Non-pigmented ciliary epithelial cell (primary cell): Measurements from ENCODE around the gene SGIP1.
"Not testable (repeated sequence)": the region's sequence is repeated elsewhere in the genome, so short reads cannot be mapped to it uniquely, and the experiment has no call there.

Experiments used
- DNase-seq: peaks from one replicate; pipeline ENCODE4 v3.0.0-alpha.2; 2010; ENCODE audit warnings: low read depth

The SGIP1 gene

DNA sequence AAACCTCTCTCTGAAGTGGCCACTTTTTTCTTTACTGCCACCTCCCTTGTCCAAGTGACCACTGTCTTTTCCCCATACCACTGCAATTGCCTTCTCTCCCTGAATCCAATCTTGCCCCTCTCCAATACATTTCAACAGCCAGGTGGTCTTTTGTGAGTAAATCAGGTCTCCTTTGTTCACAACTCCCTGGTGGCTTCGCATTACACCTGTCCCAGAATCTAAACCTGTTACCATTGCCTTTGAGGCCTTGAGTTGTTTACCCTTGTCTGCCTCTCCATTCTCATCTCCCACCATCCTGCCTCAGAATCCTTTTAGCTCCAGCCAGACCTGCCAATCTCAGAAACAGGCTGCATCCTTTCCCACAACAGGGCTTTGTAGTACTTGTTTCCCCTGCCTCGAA is 196.5 kb downstream of the SGIP1 start:
- DNase-seq = no peak

DNA sequence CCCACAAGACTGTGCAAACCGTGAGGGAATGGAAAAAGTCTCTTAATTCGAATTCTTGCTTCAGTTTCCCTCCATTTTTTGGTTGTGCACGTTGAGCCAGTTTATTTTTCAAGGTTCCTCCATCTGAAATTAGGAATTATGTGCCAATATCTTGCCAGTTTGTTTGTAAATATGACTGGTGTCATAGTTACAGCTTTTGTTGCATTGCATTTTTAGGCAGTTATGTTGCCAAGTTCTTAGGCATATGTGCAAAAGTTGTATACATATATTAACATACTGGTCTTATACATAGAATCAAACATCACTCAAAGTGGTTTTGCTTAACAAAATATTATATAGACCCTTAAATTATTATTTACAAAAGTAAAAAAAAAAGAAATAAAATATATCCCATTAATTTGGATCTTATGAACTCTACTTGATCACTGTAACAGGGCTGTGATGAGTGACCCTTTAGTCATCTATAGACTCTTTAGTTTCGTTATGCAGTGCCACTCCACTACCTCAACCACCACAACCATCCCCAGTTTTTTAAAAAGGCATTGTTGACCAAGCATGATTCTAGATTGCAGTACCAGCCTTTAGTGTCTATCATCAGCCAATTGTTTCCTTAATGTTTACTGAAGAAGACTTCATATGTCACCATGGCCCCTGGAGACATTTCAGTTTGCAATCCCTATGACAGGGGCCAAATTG is 197.4 kb downstream of the SGIP1 start:
- DNase-seq = no peak

DNA sequence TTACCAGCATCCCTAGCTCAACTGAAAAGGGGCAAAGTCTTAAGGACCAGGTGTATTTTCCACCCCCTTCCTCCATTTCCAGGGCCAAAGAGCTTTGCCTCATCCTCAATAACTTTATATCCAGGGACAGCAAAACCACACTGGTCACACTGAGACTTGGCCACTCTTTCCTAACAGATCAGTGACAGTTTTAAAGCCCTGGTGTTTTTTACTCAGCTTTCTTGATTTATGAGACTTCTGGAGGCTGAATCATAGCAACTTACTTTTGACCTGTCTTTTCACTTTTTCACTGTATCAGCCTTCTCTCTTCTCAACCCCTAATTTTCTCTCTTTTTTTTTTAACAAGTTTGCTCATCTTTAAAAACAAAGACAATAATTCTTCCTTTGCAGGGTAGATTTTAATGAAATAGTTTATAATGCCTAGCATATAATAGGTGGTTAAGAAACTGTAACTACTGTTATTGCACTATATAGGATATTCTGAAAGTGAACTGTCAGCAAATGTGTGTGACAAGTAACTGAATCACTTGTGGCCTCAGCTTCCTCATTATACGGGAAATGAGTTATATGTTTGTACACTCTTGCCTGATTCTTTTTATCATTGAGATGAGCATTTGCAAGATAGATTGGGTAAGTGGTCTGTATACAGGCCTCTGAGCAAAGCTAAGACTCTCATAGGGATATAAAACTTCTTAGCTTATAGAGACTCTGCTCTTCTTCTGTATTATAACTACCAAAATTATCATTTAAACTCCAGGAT is 198.6 kb downstream of the SGIP1 start:
- no peak for DNase-seq

DNA sequence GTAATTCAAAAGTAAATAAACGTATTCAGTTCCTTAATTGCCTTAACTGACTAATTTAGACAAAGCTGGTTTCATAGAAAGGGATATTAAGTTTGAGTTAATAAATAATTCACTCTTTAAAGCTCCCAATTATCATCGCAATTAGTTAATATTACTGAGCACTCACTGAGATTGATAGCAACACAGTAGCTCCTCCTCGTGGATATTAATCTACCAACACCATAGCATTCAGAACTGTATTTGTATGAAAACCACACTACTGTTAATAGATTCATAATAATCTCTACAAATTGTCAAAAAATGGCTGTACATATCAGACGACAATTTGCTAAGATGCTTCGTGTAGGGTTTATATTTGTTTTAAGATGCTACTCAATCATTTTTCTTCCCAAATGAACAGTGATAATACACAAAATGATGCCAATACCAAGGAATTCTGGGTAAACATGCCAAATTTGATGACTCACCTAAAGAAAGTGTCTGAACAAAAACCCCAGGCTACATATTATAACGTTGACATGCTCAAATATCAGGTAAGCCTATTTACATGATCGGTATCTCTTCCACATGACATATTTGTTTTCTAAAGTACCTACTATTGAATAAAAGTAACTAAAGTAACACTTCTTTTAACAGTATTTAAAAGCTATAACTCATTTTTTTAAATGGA is 199.5 kb downstream of the SGIP1 start:
- DNase-seq = no peak

DNA sequence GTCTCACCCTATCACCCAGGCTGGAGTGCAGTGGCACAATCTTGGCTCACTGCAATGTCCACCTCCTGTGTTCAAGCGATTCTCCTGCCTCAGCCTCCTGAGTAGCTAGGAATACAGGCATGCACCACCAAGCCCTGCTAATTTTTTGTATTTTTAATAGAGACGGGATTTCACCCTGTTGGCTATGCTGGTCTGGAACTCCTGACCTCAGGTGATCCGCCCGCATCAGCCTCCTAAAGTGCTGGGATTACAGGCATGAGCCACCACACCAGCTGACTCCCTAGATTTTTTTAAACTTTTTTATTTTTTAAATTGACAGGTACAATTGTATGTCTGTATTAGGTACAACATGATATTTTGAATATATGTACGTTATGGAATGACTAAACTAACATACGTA is 200.6 kb downstream of the SGIP1 start:
- not testable (repeated sequence) for DNase-seq

DNA sequence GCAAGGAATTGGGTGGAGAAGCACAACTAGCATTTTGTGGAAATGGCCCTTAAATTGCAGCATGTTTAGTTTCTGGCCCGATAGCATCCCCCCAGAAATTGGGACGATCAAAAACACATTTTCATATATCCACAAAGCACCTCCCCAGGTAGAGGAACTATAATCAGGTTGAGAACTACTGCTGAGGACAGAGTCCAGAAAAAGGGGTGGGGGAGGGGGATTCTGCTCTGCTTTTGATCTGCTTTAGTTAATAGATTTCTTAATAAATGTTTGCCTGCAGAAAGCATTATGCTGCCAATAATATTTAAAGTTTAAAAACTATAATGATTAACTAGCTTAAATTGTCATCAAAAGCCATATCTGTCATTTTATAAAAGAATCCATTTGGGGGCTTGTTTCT is 203.9 kb downstream of the SGIP1 start:
- no peak for DNase-seq

DNA sequence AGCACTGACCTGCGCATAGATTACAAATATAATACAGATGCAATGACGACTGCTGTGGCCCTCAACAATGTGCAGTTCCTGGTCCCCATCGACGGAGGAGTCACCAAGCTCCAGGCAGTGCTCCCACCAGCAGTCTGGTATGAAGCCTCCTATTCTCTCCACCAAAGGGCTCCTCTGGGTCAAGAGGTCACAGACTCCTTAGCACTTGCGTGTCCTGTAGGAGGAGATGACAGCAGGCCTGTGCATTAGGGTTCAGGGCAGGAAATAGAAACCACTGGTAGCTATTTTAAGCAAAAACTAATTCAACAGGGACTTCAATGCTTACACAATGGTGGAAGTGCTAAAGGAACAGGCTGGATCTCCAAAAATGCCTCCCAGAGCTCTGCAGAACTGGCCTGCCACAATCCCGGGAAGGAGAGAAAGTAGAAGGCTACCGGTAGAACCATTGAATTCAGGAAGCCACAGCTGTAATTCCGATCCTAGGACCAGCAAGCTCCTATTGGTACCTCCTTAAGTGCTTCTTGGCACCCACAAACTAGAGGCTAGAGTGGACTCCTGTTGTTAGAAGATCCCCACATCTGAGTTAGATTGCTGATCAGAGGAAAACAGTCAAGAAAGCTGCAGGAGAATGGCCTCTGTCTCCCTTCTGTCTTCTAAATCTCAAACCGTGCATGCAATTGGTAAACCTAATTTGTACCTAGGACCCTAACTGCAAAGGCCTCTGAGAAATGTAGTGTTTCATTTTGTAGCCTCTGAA is 205.6 kb downstream of the SGIP1 start:
- DNase-seq = no peak

DNA sequence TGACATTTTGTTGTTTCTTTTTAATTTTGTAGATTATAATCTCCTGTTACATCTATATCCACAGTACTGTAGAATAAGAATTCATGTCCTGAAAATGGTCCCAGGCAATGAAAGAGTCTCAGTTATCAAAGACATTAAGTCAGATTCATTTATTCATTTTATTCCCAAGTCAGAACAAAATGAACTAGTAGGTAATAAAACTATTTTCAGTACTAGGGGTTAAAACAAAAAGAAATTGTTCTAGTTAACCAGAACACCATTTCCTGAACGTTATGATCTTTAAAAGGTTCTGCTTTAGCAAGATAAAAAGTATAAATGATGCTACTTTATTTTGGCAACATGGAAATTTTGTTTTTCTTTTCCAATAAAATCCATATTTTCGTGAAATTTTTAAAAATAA is 211.5 kb downstream of the SGIP1 start:
- DNase-seq = no peak

DNA sequence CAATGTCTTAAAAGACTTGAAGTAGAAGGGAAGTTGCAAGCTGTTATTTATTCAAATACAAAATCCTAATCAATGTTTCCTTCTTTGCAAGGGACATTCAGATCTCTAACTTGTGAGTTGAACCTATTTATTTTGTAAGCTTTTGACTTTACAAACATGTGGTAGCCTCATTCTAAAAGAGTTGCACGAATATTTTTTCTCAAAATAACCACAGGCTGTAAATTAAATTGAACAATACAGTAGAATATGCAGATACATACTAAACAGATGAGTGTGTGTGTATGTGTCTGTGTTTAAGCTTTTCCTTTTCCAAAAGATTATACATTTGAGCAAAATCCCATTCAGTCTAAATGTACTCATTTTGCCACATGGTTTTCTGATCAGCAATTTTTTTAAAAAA is 213.5 kb downstream of the SGIP1 start:
- DNase-seq = no peak

DNA sequence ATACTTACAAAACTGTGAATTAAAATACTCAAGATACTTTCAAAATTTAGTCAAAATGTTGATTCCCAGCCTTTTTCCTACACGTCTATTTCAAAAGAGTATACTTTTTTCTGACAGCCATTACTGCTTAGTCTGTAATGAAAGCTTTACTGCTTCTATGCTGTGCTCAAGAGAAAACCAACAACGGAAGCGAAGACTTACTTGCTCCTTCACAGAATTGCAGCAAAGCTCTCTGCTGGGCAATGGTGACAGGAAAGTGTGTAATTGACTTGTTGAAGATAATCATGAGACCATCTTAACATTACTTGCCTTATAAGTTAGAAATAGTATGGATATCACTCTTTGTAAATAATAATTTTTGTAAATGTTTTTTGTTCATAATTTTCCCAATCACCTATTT is 216.6 kb downstream of the SGIP1 start:
- no peak for DNase-seq

DNA sequence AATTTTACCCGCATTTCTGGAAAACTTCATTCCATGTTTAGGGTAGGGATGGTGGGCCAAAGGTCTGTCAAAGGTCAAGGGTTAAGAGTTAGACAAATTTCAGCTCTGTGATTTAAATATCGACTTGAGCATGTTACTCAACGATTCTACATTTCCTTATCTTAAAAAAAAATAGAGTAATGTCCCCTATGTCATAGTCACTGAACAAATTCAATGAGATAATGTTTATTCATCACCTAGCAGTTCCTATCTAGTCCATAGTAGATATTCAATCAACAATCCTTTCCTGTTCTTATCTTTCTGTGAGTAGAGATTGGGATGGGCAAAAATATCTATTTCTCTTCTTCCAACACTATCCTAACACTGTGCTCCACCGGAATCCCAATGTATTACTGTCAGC is 217.2 kb downstream of the SGIP1 start:
- DNase-seq = no peak

DNA sequence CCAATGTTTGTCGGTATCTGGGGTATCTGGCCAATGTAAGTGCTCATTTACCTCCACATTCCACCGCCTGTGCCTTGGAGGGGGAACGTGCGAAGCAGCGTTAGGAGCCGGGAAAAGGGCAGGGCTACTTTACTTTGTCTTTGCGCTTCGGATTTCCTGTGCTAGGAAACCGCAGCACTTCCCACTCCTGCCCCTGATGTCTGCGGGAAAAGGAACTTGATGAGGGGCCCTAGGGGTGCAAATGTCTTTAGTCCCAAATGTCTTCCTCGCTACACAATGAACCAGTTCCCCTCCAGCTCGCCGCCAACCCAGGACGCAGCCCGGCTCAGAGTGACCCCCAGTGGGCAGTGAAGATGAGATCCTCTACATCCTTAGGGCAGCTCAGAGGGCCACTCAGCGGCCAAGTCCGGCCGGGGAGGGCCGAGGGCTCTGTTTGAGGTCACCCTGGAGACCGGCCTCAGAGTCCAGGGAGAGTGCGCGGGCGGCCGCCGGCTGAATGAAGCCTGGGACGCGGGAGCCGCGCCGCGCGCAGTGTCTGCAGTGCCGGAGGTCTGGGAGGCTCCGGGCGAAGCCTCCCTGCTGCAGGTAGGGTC is 218.1 kb downstream of the SGIP1 start, which contains the start of gene DYNLT5:
Gene DYNLT5, plus strand, starts transcription at position 460 of the 593 bp plus-strand sequence. CDS start 2,200 bp downstream, outside the sequence.
- no peak for DNase-seq

DNA sequence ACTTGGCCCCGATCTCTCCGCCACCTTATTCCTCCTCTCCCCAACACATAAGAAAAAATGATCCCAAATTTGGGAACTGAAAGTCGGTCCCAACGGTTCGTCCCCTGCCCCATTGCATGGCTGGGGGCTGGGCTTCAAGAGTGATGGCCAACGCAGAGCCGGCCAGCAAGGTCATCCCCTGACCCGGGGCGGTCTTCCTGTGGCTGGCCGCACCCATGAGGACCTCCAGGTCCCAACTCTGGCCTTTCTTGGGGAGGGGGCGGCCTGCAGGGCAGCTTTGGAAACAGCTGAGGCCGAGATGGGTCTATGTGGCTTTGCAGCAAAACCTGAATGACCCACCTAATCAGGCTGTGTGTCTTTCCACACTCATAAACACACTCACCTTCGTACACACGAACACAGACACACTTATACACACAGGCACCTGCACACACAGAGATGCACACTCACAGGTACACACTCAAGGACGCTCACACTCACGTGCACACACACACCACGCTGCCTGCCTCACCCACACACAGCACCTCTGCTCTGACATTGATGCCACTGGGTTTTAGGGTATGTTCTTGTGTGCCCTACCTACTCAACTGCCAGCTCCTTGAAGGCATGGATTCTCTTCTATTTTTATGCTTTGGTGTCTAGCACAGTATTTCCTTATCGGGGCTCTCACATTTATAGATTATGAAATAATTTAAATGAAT is 218.9 kb downstream of the SGIP1 start:
- DNase-seq = no peak

DNA sequence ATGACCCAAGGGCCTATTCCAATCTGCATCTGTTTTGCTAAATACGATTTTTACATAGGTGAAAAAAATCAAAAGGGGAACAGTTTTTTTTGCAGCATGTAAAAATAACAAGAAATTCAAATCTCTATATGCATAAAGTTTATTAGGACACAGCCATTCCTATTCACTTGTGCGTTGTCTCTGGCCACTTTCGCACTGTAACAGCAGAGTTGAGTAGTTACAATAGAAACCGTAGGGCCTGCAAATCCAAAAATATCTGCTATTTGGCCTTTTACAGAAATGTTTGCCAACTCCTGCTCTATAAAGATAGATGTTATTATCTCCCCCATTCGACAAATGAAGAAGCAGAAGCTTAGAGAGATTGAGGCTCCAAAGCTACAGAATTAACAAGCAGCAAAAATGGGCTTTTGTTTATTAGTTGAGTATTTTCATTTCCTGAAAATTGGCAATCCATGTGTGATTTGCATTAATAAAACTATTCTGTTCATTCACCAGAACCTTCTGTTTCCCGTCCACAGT is 223.8 kb downstream of the SGIP1 start:
- no peak for DNase-seq

DNA sequence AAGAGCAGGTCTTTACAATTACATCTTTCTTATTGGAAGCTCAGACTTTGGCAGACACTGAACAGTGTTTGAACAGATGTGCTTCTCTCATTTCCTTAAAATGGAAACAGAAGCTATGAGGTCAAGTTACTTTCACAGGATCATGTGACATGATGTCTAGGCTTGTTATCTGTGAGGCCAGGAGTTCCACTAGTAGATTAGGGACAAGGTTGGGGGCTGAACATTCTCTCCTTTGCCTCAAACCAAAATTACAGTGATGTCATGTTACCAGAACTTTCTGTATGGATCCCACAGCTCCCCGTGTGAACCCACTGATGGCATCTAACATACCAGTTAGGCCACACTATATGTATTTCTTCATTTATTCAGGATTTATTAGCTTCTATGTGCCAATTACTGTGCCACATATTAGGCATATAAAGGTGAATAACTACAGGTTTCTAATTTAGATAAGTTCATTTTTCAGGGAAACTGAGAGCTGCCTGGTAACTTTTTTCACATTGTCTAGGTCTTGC is 224.3 kb downstream of the SGIP1 start:
- no peak for DNase-seq

DNA sequence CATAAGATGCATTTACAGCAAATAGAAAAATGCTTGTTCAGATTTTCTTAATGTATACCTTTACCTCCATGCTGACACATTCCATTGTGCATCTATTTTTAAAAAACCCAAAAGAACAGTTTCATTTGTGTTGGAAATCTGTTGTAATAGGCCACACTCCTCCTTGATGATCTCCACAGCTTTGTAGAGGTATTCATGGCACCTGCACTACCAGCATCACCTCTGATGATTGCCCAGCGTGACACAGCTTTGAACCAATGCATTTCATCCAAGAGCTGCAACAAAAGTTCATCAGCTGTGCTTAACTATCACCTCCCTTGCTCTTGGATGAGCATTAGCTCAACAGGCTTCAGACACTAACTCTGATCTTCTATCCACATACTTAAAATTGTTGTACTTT is 226.6 kb downstream of the SGIP1 start:
- DNase-seq = no peak

DNA sequence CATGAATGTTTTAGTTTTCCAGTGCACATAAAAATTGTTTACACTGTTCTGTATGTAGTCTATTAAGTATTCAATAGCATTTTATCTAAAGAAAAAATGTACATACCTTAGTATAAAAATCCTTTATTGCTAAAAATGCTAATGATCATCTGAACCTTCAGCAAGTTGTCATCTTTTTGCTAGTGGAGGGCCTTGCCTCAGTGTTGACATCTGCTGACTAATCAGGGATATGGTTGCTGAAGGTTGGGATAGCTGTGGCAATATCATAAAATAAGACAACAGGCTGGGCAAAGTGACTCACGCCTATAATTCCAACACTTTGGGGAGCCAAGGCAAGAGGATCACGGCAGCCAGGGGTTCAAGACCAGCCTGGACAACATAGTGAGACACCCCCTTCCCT is 227.3 kb downstream of the SGIP1 start:
- DNase-seq = no peak

DNA sequence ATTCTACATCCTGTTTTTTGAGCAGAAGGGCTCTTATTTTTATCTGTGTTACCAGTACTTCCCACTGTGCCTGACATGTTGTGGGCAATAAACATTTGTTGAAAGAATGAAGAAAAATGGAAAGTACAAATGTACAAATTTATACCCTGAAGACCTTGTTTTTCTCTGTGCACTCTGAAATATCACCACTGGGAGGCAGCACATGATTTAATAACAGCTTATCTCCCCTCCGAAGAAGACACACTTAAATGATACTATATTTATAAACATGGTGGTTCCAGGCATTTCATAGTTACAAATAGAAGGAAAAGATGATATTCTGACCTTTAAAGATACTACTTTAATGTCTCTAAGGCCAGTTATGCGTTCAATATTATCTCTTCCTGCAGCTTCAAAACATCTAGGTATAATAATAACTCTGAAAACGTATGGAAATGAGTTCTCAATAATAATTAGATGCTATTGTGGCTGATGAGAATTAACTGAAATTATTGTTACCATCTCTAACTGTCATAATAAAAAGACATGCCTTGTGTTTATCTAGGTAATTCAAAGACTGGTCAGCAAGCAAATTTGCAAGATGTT is 231.1 kb downstream of the SGIP1 start:
- no peak for DNase-seq

DNA sequence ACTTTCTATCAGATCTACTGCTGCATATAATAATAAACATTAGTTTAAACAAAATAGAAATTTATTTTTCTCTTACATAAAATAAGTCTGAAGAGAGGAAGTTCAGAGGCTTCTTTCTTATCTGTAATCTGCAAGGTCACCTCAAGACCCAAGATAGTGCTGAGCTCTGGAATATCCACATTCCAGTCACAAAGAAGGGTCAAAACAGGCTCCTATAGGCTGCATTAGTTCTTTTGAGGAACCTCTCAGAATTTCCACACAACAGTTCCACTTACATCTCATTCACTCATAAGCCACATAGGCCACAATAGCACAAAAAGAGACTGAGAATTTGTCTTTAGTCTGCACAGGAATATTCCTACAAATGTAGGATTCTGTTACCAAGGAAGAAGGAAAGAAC is 233.7 kb downstream of the SGIP1 start:
- DNase-seq = no peak

DNA sequence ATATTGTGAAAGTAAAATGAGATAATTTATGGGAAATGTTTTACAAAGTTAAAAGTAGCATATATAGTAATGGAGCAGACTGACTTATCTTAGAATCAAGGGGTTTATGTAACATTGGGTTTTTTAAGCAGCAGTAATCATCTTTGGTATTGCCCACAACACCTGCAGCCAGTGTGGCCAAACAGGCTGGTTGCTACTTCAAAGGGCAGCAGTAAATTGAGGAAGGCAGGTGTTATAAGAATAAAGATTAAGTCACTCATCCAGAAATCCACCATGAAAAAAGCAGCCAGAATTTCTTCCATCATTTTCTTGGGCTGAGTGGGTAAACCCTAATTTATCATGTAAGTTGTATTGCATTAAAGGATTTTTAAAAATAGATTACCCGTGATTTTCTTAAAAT is 235.0 kb downstream of the SGIP1 start:
- no peak for DNase-seq
